Adrenal gland (tissue), 12 donors: ENCODE data around the gene CCDC38. TPM values are rescaled to one million over a fixed set of nuclear protein-coding genes. Genes with fewer than 3 reads are reported as not detected.

Experiments used
- DNase-seq, 7 donors: peaks; one replicate each; pipeline ENCODE4 v3.0.0-alpha.2; 2019 to 2020
- H3K27ac ChIP-seq, 5 donors: fragments of 200-600 bp; sonication (generic) in 4 of 5; 1 replicate in 3 of 5; 2 replicates in 2 of 5; pipeline versions ENCODE4 v1.5.1 to v1.8.0; 2016 to 2020; ENCODE audit warnings: mild to moderate bottlenecking in 1 of 5
- H3K27me3 ChIP-seq: fragments of 200-600 bp; 2 replicates; pipeline ENCODE4 v1.8.0; 2021
- H3K36me3 ChIP-seq, 2 donors: fragments of 200-600 bp; replicated peaks in 1 of 2; 1 replicate in 1 of 2; 2 replicates in 1 of 2; pipeline versions ENCODE4 v1.5.1 to v1.8.0; 2018 to 2022
- H3K4me1 ChIP-seq, 2 donors: fragments of 200-600 bp; replicated peaks in 1 of 2; 1 replicate in 1 of 2; 2 replicates in 1 of 2; pipeline versions ENCODE4 v1.5.1 to v1.8.0; 2018 to 2021
- H3K4me3 ChIP-seq, 4 donors: fragments of 200-600 bp; sonication (generic) in 3 of 4; one replicate each; pipeline ENCODE4 v1.5.1; 2016 to 2018
- H3K9me3 ChIP-seq, 3 donors: fragments of 200-600 bp; sonication (generic) in 1 of 3; replicated peaks in 1 of 3; 1 replicate in 2 of 3; 2 replicates in 1 of 3; pipeline versions ENCODE4 v1.5.1 to v1.8.0; 2016 to 2021
- CTCF ChIP-seq, 6 experiments: fragments of 450-650 bp in 4 of 6; fragments of 200-600 bp in 2 of 6; sonication (generic) in 1 of 6; IDR thresholded peaks; 1 replicate in 5 of 6; 2 replicates in 1 of 6; pipeline versions ENCODE4 v1.5.1 to v1.8.0; 2016 to 2021; ENCODE audit warnings: antibody characterized with exemption in 6 of 6, mild to moderate bottlenecking in 2 of 6, moderate library complexity in 1 of 6
- POLR2A ChIP-seq, 2 donors: fragments of 450-650 bp; IDR thresholded peaks; one replicate each; pipeline ENCODE4 v1.6.1; 2017; ENCODE audit warnings: antibody characterized with exemption in 2 of 2, mild to moderate bottlenecking in 2 of 2, moderate library complexity in 1 of 2
- WGBS, 4 donors: extraction: QIAGEN DNeasy Blood & Tissue Kit in 2 of 4; methylation state at CpG; one replicate each; pipeline versions ENCODE4 v1.1.5 to v1.1.7; 2013 to 2017; 5-methylcytosine and 5-hydroxymethylcytosine counted together
- intact Hi-C, 2 donors: fragments of 100-400 bp; cut with DNase I; formaldehyde crosslinking; loops; one replicate each; pipeline versions ENCODE4 v1.14.1 to v1.15.0; 2022 to 2023
- polyA plus RNA-seq, 3 donors: library from polyadenylated mRNA; stranded (reverse); fragments of 200-250 nt in 2 of 3; fragments of 350-450 nt in 1 of 3; fragmentation: Illumina TruSeq in 1 of 3; extraction: RNeasy Lipid Tissue Mini Kit (QIAGEN cat#74804) in 1 of 3; gene quantifications; one replicate each; pipeline ENCODE4 v1.2.3, GENCODE V29; 2013 to 2014
- total RNA-seq, 9 donors: library from RNA; depleted of rRNA in 4 of 9; stranded (reverse); fragments of >200 nt in 4 of 9; fragments of 120-200 nt in 1 of 9; fragmentation: NEBNext Ultra II Directional in 1 of 9; extraction: Animal tissue kit (Norgen Biotek cat#: 25700) in 1 of 9; gene quantifications; one replicate each; pipeline versions ENCODE4 v1.1.0 to v1.2.4, GENCODE V29; 2013 to 2023
- donor health status: healthy with polysubstance abuse.
- donor health status: Bipolar disorder and iron deficiency.
- donor health status: DM: yes; HTN: yes; CAD: no.
- donor health status: DM: no; HTN: no; CAD: no.
- donor health status: DM: no; HTN: no; CAD: no.
- donor health status: DM: yes; HTN: yes; CAD: no.

Gene CCDC38
- total and polyA plus RNA-seq, 12 donors, result 0.12 to 3.3 (median 0.76) TPM; not detected in 2

GRCh38 chr12:95922231-95922630 is 20.2 kb downstream of the CCDC38 start:
- Histone ChIP-seq H3K9me3 (no peaks in the 10 kb centered on the region), H3K4me3 (no peak overlapping the region), H3K27me3 (no peaks in the 10 kb centered on the region), H3K27ac (no peak overlapping the region), H3K36me3 (no peaks in the 10 kb centered on the region), H3K4me1 (no peaks in the 10 kb centered on the region)
- no peak for TF ChIP-seq POLR2A (IDR thresholded peaks at IDR 0.05)
- no peak for TF ChIP-seq CTCF (IDR thresholded peaks at IDR 0.05)
- 59 to 78% (median 75%) methylated on average over 2 to 3 of the region's 3 CpGs for WGBS, 4 donors
- intact Hi-C loops, result no loop called here
- DNase-seq, result no peak

GRCh38 chr12:95919110-95919509 is 23.3 kb downstream of the CCDC38 start:
- H3K36me3 ChIP-seq, result no peaks in the 10 kb centered on the region
- WGBS, 4 donors, result 68 to 84% (median 79%) methylated on average over 6 of the region's 6 CpGs

GRCh38 chr12:95918194-95918993 is 24.0 kb downstream of the CCDC38 start:
- Histone ChIP-seq H3K27me3 (no peaks in the 10 kb centered on the region), H3K4me3 (no peak overlapping the region), H3K4me1 (no peaks in the 10 kb centered on the region), H3K9me3 (no peaks in the 10 kb centered on the region), H3K36me3 (no peaks in the 10 kb centered on the region), H3K27ac (no peak overlapping the region)
- TF ChIP-seq POLR2A (IDR thresholded peaks at IDR 0.05) (no peak), CTCF (IDR thresholded peaks at IDR 0.05) (peak; percentile 70 to 92 (median 87))
- intact Hi-C loops, result loop anchor here (2.0 to 10.0 kb wide), 3 partner anchors 79 to 596 kb away; partner anchors contain the start of gene HAL (in 1 of the 2)
- 23 to 27% (median 25%) methylated on average over 7 of the region's 7 CpGs for WGBS, 4 donors
- peak; percentile 43 to 78 (median 51) for DNase-seq

More at GRCh38 chr12:95919110-95919509, 23.3 kb downstream of the CCDC38 start:
- Histone ChIP-seq H3K4me3 (no peak overlapping the region), H3K27ac (no peak overlapping the region), H3K4me1 (no peaks in the 10 kb centered on the region), H3K27me3 (no peaks in the 10 kb centered on the region), H3K9me3 (no peaks in the 10 kb centered on the region)
- DNase-seq, result no peak
- intact Hi-C loops, result loop anchor here (2.0 to 10.0 kb wide), 3 partner anchors 78 to 596 kb away; partner anchors contain the start of gene HAL (in 1 of the 2)
- TF ChIP-seq CTCF (IDR thresholded peaks at IDR 0.05) (no peak), POLR2A (IDR thresholded peaks at IDR 0.05) (no peak)

GRCh38 chr12:95909871-95910270 is 32.5 kb downstream of the CCDC38 start:
- 92 to 95% (median 93%) methylated on average over 3 of the region's 3 CpGs for WGBS, 4 donors
- Histone ChIP-seq H3K27ac (no peak overlapping the region), H3K9me3 (no peaks in the 10 kb centered on the region), H3K4me1 (no peaks in the 10 kb centered on the region), H3K4me3 (no peak overlapping the region), H3K36me3 (no peaks in the 10 kb centered on the region), H3K27me3 (no peaks in the 10 kb centered on the region)
- TF ChIP-seq CTCF (IDR thresholded peaks at IDR 0.05), result no peak
- TF ChIP-seq POLR2A (IDR thresholded peaks at IDR 0.05), result no peak
- DNase-seq, result no peak
- intact Hi-C loops, result loop anchor here in 1 of 2 donors (10.0 kb wide), 1 partner anchor 605 kb away; no protein-coding TSS in a partner anchor
